Measurements from ENCODE around the gene FOXM1.

GRCh38 chr12:2860170-2860569, 16.8 kb downstream of the FOXM1 start:
- TF ChIP-seq, protein P1, sequence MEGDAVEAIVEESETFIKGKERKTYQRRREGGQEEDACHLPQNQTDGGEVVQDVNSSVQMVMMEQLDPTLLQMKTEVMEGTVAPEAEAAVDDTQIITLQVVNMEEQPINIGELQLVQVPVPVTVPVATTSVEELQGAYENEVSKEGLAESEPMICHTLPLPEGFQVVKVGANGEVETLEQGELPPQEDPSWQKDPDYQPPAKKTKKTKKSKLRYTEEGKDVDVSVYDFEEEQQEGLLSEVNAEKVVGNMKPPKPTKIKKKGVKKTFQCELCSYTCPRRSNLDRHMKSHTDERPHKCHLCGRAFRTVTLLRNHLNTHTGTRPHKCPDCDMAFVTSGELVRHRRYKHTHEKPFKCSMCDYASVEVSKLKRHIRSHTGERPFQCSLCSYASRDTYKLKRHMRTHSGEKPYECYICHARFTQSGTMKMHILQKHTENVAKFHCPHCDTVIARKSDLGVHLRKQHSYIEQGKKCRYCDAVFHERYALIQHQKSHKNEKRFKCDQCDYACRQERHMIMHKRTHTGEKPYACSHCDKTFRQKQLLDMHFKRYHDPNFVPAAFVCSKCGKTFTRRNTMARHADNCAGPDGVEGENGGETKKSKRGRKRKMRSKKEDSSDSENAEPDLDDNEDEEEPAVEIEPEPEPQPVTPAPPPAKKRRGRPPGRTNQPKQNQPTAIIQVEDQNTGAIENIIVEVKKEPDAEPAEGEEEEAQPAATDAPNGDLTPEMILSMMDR (IDR thresholded peaks at IDR 0.05; ENCODE audit: borderline replicate concordance, extremely low read depth, low read length, poor library complexity, severe bottlenecking): no peak
- no peak for TF ChIP-seq EZH2 (IDR thresholded peaks at IDR 0.05; ENCODE audit: borderline replicate concordance, low read depth, low read length, severe bottlenecking)
